Measurements from ENCODE around the gene CAPNS1.

The CAPNS1 gene

DNA sequence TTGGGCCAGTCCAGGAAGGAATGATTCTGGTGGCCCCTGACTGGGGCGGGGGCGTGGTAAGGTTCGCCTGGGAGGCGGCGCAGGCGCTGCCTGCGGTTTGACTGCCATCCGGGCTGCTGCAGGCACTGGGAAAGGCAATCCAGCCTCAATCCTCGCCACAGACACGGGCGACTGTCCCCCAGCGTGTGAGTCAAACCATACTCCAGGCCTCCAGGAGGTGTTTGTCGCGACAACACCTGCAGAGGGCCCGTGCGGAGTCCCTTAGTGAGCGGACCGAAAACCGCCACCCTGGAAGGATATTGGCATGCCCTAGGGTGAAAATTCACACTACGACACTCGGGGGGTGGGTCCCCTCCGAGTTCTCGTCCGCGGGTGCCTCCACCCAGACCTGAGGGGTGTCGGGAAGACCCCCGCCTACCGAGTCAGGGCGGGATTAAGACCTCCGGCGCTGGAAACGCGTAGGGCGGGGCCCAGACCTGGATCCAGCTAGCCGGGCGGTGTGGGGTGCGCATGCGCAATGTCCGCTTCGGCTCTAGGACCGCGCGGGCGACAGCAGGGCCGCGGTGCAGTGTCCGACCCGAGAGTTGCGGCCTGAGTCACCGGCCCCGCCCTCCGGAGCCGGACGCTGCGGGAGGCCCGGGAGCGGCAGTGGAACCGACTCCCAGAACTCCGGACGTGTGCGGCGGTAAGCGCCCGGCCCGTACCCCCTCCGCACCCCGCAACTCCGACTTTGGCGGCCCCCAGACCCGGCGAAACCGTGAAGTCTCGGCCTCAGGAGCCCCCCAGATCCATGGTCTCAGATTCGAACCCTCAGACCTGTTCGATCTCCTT, at the start of gene CAPNS1:
Gene CAPNS1, plus strand, starts transcription at position 594 of the 831 bp plus-strand sequence. CDS start 946 bp downstream, outside the sequence.
- peak; percentile 88 to 90 for DNase-seq (ENCODE audit: low read depth in 2 of 2)

DNA sequence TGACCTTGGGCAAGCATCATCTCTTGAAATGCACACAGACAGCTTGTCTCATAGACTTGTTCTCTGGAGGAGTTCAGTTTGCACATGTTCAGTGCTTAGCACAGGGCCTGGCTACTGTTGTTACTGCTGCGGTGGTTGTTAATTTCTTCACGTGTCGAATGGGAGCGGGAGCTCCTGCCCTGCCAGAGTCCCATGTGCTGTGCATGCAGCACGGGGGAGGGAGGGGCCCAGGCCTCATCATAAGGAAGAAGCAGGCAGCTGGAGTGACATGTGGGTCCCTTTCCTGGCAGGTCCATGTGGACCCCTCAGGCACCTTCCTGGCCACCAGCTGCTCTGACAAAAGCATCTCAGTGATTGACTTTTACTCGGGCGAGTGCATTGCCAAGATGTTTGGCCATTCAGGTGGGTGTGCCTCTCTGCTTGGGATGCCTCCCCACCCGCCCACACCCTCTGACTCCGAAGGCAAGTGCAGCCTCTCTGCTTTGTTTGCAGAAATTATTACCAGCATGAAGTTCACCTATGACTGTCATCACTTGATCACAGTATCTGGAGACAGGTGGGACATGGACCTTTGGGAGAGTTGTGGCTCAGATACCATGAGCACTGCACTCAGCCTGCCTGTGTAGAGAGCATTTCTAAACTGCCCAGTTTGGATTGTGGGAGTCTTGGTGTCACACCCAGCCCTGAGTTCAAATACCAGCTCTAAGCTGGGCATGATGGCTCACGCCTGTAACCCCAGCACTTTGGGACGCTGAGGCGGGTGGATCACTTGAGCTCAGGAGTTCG, 48.8 kb upstream of the CAPNS1 start:
- DNase-seq (ENCODE audit: low read depth in 2 of 2): no peak

DNA sequence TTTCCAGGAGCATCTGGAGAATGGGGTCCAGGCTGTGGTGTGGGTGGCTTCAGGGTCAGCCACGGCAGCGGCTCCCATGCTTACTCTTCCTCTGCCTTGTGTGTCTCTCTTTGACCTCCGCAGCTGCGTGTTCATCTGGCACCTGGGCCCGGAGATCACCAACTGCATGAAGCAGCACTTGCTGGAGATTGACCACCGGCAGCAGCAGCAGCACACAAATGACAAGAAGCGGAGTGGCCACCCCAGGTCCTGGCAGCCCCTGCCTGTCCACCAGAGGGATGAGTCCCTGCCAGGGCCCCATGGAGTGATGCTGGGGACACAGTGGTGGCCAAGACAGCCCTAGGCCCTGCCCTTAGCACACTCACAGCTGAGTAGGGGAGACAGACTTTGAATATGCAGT, 47.3 kb upstream of the CAPNS1 start:
- no peak for DNase-seq (ENCODE audit: low read depth in 2 of 2)

DNA sequence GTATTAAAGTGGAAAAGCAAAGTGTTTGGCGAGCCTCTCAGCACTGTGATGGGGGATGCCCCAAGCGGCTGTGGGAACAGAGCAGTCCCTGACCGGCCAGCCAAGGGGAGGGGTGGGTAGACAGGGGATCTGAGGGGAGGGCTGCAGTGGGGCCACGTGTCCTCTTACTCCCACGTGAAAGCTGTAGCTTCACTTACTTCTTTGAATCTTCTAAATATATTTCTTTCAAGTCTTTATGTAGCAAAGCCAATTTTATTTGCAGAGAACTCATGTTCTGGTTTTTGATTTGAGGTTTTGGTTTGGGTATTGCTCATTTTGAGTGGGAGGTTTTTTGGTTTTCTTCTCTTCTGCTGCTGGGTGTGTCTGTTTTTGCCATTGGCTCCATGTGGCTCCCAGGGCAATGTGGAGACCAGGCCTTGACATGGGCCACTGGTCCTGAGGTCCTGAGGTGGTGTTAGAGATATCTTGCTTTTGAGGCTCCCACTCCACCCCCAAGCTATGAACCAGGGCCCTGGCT, 46.7 kb upstream of the CAPNS1 start:
- no peak for DNase-seq (ENCODE audit: low read depth in 2 of 2)

DNA sequence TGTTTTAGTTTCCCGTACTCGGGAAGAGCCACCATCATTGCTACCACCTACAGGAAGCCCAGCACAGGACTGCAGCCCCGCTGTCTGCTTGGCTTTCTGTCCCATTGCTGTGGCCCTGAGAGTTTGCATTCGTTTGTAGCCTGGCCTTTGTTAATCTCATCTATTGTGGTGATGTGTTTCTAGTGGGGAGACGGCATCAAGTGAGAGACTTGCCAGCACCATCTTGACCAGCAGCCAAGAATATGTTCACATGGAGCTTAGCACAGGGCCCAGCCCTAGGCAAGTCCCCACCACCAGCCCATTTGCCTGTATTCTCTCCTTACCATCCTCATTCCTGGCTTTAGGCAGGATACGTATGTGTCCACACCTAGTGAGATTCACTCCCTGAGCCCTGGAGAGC, 46.2 kb upstream of the CAPNS1 start:
- DNase-seq (ENCODE audit: low read depth in 2 of 2): no peak

DNA sequence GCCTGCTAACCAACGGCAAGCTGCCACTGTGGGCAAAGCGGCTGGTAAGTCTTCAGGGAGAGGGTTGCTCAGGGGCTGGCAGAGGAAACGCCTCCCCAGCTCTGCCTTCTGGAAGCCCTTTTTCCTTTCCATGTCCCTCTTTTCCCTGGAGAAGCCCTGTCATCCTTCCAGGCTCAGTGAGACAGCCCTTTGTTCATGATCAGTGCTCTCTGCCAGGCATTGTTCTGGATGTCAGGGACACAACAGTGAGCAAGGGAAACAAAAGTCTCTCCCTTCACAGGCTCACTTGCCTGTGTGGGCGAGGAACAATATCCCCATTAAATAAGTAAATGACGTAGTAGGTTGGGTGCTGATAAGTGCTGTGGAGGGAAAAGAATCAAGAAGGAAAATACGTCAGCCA, 42.8 kb upstream of the CAPNS1 start:
- no peak for DNase-seq (ENCODE audit: low read depth in 2 of 2)

DNA sequence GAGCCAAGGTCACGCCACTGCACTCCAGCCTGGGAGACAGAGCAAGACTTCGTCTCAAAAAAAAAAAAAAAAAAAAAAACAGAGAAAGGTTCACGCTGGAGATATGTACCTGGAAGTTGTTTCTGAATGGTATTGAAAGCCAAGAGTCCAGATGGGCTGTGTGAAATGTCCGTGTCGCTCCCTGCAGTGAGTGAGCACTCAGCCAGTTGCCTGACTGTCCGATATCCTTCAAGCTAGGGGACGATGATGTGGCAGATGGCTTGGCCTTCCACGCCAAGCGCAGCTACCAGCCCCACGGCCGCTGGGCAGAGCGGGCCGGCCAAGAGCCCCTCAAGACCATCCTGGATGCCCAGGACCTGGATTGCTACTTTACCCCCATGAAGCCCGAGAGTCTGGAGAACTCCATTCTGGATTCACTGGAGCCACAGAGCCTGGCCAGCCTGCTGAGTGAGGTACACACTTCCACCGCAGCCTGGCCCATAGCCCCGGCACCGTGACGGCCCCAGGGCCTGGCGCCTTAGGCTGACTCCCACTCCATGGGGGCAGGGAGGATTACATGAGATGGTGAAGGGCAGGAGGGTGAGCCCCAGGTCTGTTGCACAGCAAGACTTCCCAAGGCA, 40.6 kb upstream of the CAPNS1 start:
- no peak for DNase-seq (ENCODE audit: low read depth in 2 of 2)

DNA sequence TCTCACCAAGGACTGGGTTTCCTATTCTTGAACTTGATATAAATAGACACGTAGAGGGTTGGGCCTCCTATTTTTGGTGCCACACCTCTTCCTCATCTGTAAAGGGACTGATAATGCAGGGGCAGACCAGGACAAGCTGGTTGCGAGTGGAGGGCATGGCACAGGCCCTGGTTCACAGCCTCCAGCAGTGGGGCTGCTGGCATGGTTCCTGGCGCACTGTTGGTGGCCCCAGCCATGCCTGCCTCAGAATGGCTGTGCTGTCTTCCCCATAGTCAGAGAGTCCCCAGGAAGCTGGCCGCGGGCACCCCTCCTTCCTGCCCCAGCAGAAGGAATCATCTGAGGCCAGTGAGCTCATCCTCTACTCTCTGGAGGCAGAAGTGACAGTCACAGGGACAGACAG, 39.4 kb upstream of the CAPNS1 start:
- DNase-seq (ENCODE audit: low read depth in 2 of 2): no peak

DNA sequence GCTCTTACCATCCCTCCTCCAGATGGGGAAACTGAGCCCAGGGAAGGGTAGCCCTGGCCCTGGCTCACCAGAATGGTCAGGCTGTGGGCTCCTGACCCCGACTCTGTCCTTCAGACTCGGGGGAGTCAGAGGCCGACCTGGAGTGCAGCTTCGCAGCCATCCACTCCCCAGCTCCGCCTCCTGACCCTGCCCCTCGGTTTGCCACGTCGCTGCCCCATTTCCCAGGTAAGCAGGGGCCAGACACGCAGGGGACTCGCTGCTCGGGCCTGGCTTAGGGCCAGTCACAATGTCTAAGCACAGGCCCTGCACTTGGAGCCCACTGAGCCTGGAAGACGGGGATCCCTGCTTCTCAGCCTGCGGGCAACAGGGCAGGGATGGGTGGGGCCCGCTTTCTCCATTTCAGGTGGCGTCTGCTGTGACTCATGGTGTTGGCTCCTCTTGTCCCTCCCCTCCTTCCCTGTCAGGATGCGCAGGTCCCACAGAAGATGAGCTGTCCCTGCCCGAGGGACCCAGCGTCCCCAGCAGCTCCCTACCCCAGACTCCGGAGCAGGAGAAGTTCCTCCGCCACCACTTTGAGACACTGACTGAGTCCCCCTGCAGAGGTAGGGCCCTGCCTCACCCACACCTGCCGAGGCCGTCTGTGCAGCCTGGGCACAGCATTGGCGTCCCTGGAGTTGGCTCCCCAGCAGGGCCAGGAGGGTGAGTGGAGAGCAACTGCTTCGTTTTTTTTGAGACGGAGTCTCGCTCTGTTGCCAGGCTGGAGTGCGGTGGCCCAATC, 38.1 kb upstream of the CAPNS1 start:
- no peak for DNase-seq (ENCODE audit: low read depth in 2 of 2)

DNA sequence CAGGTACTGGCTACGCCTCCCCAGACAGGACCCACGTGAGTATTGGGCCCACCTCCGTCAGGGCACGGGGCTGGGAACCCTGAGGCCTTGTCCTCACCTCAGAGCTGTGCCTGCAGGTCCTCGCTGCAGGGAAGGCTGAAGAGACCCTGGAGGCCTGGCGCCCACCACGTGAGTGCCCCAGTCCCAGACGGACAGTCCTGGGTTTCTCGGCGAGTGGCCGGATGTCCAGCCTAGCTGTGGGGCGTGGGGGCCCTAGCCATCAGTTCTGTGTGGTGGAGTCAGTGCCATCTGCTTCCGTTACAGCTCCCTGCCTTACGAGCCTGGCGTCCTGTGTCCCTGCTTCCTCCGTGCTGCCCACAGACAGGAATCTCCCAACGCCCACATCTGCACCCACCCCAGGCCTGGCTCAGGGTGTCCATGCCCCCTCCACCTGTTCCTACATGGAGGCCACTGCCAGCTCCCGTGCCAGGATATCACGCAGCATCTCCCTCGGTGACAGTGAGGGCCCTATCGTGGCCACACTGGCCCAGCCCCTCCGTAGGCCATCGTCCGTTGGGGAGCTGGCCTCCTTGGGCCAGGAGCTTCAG, 36.7 kb upstream of the CAPNS1 start:
- DNase-seq (ENCODE audit: low read depth in 2 of 2): no peak

DNA sequence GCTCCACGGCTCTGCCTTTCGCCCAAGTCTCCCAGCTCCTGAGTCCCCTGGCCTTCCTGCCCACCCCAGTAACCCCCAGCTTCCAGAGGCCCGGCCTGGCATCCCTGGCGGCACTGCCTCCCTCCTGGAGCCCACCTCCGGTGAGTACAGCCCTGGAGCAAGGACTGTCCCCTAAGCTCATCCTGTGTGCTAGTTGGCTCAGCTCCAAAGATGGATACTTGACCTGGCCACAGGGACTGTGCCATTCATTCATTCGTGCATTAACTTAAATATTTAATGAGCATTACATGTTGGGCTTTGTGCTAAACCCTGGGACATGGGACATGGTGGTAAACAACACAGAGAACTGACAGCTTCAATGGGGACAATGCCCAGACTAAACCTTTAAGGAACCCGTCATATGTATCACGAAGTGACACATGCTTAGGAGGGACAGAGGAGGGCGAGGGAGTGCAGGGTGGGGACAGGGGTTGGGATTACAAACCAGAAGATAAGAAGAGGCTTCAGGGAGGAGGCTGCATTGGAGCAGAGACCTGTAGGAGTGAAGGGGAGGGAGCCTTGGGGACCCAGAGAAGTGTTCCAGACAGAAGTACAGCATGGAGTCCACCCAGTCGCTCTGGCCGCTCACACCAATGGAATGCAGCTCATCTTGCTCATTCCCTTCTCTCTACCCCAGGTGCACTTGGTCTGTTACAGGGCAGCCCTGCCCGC, 35.9 kb upstream of the CAPNS1 start:
- no peak for DNase-seq (ENCODE audit: low read depth in 2 of 2)

DNA sequence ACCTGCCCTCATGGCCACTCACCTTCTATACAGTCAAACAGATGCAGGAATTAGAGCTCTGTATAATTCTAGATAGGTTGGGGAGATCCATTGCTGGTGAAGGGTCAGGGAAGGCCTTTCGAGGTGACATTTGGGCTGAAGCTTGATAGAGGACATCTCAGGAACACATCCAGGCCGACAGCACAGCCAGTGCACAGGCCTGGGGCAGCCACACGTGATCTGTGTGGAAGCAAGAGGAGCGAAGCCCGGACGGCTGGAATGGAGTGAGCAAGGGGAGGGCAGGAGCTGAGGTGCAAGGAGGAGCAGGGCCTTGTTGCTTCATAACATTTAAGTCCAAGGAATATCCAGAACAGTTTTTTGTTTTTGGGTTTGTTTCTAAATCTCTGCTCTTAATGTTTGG, 33.4 kb upstream of the CAPNS1 start:
- DNase-seq (ENCODE audit: low read depth in 2 of 2): no peak

DNA sequence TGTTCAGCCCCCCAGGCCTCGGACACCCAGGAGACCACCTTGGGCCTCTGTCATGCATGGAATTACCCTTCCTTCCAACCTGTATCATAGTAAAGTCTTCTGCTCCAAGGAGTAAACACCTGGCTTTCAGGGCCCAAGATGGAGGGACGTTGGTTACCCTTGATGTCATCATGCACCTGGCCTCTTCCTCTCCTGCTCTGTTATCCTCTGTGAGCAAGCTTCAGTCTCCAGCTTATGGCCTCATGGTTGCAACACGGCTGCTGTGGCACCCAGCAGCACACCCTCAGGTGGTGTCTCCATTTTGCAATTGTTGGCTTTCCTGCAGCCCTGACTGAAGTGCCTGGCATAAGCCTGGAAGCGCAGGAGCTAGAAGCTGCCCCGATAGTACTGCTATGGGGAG, 32.9 kb upstream of the CAPNS1 start:
- no peak for DNase-seq (ENCODE audit: low read depth in 2 of 2)

DNA sequence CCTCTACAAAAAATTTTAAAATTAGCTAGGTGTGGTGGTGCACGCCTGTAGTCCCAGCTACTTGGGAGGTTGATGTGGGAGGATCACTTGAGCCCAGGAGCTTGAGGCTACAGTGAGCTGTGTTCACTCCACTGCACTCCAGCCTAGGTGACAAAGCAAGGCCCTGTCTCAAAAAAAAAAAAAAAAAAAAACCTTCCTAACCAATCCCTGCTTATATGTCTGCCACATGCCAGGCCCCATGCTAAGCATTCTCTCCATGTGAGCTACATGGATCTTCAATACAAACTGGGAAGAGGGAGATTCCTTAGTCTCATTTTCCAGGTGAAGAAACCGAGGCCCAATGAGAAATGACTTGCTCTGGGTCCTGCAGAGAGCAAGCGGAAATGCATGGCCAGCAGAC, 31.2 kb upstream of the CAPNS1 start:
- no peak for DNase-seq (ENCODE audit: low read depth in 2 of 2)

DNA sequence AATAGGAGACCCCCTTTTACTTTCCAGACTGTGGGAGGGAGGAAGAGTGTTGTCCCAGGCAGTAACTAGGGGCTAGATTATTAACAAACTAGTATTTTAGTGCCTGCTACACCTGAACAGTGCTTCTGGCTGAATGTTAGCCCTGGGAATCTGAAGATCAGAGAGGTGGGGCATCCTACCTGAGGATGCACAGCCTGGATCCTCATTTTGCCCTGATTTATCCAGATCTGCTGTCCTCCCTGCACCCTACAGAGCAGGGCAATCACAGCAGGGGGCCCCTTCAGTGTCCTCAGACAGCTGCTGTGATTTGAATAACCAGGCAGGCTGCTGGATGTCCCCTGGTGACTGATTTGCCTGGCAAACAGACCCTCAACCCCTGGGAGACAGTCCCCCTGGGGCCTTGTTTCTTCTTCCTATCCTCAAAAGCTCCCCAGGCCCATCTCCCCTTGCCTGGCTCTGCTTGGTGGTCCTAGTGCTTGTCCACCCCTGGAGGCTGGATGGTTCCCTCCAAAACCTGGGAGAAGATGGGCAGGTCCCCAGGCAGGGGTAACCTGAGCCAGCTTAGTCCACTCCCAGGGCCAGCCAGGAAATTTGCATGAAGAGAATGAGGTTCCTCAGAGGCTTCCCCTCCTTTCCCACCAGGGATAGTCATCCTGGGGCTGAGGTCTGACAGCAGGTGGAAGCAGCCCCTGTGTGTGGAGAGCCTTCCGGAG, 29.2 kb upstream of the CAPNS1 start, which contains the start of gene OVOL3:
Gene OVOL3, plus strand, starts transcription at position 657 of the 713 bp plus-strand sequence. CDS start 60 bp downstream, outside the sequence.
- DNase-seq (ENCODE audit: low read depth in 2 of 2): no peak

DNA sequence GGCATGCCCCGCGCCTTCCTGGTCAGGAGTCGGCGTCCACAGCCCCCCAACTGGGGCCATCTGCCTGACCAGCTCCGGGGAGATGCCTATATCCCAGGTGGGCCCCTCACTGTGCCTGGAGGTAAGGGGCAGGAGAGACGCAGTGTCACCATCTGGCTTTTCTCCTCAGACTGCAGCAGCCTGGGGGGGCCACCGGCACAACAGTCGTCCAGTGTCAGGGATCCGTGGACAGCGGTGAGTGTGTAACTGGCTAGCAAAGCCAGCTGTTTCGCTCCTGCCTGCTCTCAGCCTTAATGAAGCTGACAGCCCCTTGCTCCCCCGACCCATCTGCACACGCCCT, 28.7 kb upstream of the CAPNS1 start:
- no peak for DNase-seq (ENCODE audit: low read depth in 2 of 2)

DNA sequence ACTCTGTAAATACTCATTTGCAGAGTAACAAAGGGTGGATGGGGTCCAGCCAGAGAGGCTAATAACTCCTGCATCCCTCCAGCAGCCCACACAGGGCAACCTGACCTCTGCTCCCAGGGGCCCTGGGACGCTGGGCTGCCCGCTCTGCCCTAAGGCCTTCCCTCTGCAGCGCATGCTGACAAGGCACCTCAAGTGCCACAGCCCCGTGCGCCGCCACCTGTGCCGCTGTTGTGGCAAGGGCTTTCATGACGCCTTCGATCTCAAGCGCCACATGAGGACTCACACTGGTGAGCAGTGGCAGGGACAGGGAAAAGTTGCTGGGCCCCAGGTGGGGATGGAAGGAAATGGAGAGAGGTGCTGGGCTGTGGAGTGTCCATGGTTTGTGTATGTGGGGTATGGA, 27.2 kb upstream of the CAPNS1 start:
- DNase-seq (ENCODE audit: low read depth in 2 of 2): no peak

DNA sequence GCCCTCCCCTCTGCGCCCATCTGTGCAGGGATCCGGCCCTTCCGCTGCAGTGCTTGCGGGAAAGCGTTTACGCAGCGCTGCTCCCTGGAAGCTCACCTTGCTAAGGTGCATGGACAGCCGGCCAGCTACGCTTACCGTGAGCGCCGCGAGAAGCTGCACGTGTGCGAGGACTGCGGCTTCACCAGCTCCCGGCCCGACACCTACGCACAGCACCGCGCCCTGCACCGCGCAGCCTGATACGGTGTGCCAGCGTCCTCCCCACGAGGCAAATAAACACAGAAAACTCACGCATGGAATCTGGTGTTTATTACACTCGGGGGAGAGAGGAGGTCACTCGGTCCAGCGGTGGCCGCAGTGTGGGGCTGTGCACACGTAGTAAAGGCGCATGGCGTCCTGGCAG, 26.4 kb upstream of the CAPNS1 start:
- DNase-seq (ENCODE audit: low read depth in 2 of 2): no peak

DNA sequence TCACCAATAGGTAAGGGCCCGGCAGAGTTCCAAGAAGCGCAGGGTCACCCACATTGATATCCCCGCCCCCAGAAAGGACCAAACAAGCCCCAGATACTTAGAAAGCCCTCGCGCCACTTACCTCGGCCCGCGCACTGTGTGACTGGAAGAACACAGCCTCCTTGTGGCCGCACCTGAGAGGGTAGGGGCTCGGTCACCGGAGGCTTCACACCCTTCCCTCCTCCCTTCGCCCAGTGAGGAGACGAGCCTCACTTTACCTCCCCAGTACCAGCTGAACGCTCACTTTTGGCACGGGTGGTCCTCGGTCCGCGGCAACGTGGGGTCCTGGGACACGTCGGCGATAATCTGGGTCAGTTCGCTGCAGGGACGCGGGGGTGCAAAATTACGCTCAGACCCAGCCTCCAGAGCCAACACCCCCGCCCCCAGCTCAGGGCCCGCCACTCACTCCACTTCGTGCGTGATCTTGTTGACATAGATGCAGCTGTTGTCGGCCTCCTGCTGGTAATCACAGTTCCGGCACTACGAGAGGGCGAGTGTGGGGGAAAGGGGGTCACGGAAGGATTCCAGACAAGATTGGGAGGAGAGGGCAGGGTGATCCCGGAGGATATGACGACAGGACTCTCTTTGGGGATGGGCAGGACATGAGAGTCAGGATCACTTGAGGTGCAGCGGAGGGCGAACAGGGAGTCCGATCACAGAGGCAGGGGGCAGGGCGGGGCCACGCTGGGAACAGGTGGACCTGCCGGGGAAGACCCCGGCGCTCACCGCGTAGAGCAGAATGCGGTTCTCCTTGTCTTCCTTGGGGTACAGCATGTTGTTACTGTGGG, 25.8 kb upstream of the CAPNS1 start:
- no peak for DNase-seq (ENCODE audit: low read depth in 2 of 2)
